Measurements from ENCODE around the gene SCN2B.

SCN2B gene

DNA sequence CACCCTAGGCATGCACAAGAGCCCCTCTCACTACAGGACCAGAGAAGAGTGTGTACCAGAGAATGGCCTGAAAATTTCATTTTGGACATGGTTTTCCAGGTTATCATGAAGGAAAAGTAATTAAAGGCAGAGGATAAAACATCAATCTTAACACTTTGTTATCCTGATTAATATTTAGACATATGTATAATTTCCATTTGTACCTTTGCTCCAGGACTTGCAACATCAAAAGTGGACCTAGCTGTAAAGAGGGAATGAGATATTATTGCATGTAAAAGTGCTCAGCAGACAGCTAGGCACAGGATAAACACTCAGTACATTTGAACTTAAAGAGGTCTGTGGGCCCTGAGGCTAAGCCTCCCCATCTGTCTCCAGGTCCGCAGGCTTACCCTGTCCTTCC is 21.8 kb downstream of the SCN2B start:
- Histone ChIP-seq H3K27ac (no peak overlapping the region), H3K4me3 (ENCODE audit: low read depth in 1 of 2, low read length in 1 of 2) (no peak overlapping the region), H3K9me3 (no peaks in the 10 kb centered on the region), H3K36me3 (no peaks in the 10 kb centered on the region), H3K27me3 (peaks cover 99% of the 10 kb centered on the region), H3K4me1 (ENCODE audit: control insufficient read depth in 1 of 2, insufficient read depth in 1 of 2, low read depth in 1 of 2, low read length in 1 of 2) (peaks cover 0 to 11% of the 10 kb centered on the region in 2 experiments)
- TF ChIP-seq, protein P1, sequence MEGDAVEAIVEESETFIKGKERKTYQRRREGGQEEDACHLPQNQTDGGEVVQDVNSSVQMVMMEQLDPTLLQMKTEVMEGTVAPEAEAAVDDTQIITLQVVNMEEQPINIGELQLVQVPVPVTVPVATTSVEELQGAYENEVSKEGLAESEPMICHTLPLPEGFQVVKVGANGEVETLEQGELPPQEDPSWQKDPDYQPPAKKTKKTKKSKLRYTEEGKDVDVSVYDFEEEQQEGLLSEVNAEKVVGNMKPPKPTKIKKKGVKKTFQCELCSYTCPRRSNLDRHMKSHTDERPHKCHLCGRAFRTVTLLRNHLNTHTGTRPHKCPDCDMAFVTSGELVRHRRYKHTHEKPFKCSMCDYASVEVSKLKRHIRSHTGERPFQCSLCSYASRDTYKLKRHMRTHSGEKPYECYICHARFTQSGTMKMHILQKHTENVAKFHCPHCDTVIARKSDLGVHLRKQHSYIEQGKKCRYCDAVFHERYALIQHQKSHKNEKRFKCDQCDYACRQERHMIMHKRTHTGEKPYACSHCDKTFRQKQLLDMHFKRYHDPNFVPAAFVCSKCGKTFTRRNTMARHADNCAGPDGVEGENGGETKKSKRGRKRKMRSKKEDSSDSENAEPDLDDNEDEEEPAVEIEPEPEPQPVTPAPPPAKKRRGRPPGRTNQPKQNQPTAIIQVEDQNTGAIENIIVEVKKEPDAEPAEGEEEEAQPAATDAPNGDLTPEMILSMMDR (IDR thresholded peaks at IDR 0.05), result no peak

GRCh38 chr11:118153976-118154375 is 22.5 kb downstream of the SCN2B start:
- peaks cover 100% of the 10 kb centered on the region for H3K27me3 ChIP-seq
- H3K4me1 ChIP-seq (ENCODE audit: control insufficient read depth in 1 of 2, insufficient read depth in 1 of 2, low read depth in 1 of 2, low read length in 1 of 2), result peaks cover 0 to 11% of the 10 kb centered on the region in 2 experiments
- no peak overlapping the region for H3K27ac ChIP-seq
- no peaks in the 10 kb centered on the region for H3K9me3 ChIP-seq
- TF ChIP-seq, protein P1 (IDR thresholded peaks at IDR 0.05), result no peak
- H3K4me3 ChIP-seq (ENCODE audit: low read depth in 1 of 2, low read length in 1 of 2), result no peak overlapping the region
- H3K36me3 ChIP-seq, result no peaks in the 10 kb centered on the region

GRCh38 chr11:118153516-118153915 is 22.9 kb downstream of the SCN2B start:
- H3K9me3 ChIP-seq, result no peaks in the 10 kb centered on the region
- TF ChIP-seq, protein P1 (IDR thresholded peaks at IDR 0.05), result no peak
- no peak overlapping the region for H3K27ac ChIP-seq
- H3K4me1 ChIP-seq (ENCODE audit: control insufficient read depth in 1 of 2, insufficient read depth in 1 of 2, low read depth in 1 of 2, low read length in 1 of 2), result peaks cover 0 to 11% of the 10 kb centered on the region in 2 experiments
- H3K4me3 ChIP-seq (ENCODE audit: low read depth in 1 of 2, low read length in 1 of 2), result no peak overlapping the region
- H3K27me3 ChIP-seq, result peaks cover 100% of the 10 kb centered on the region
- H3K36me3 ChIP-seq, result no peaks in the 10 kb centered on the region

DNA sequence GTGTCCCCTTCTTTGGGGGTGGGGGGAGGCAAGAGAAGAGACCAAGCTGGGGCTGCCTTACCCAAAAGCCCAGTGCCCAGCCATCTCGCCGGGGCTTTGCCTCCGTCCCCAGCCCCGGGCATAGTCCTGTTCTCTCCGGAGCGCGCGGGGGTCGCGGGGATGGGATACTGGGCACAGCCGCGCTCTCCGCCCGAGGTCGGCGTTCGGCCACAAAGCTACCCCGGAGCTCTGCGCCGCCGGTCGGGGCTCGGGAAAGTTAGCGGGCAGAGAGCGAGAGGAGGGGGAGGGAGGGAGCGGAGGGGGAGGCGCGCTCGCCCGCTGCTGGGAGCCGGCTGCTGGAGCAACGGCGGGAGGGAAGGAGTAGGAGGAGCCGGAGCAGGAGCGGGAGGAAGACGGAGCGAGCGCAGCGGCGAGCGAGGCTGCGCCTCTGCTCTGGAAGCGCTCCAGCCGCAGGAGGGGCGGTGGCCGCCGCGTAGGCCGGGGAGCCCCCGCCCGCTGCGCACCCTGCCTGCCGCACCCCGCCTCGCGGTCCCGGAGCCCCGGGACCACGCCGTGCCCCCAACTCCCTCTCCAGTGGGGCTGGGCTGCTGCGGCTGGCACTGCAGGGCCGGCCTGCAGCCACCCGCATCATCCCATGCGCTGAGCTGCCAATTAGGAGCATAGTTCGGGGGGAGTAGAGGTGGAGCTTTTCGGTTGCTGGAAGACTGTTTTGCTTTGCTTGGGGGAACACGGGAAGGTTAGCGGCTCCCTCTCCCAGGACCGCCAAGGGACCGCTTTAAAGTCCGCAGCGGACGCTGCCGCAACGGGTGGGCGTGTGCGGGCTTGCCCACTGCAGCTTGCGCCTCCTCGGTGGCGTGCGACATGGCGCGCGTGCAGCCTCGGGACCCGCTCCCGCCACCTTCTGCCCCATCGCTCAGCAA is 23.6 kb downstream of the SCN2B start, which contains the start of gene SCN4B:
TSS of gene SCN4B (minus strand) at position 272 of the 920 bp plus-strand sequence. CDS start at position 122, 150 bp downstream.
- H3K4me1 ChIP-seq (ENCODE audit: control insufficient read depth in 1 of 2, insufficient read depth in 1 of 2, low read depth in 1 of 2, low read length in 1 of 2), result peaks cover 0 to 11% of the 10 kb centered on the region in 2 experiments
- H3K27me3 ChIP-seq, result peaks cover 100% of the 10 kb centered on the region
- H3K27ac ChIP-seq, result no peak within 1 kb of the TSS
- H3K4me3 ChIP-seq (ENCODE audit: low read depth in 1 of 2, low read length in 1 of 2), result no peak within 1 kb of the TSS
- no peaks in the 10 kb centered on the region for H3K9me3 ChIP-seq
- no peaks in the 10 kb centered on the region for H3K36me3 ChIP-seq
- TF ChIP-seq, protein P1 (IDR thresholded peaks at IDR 0.05), result no peak

DNA sequence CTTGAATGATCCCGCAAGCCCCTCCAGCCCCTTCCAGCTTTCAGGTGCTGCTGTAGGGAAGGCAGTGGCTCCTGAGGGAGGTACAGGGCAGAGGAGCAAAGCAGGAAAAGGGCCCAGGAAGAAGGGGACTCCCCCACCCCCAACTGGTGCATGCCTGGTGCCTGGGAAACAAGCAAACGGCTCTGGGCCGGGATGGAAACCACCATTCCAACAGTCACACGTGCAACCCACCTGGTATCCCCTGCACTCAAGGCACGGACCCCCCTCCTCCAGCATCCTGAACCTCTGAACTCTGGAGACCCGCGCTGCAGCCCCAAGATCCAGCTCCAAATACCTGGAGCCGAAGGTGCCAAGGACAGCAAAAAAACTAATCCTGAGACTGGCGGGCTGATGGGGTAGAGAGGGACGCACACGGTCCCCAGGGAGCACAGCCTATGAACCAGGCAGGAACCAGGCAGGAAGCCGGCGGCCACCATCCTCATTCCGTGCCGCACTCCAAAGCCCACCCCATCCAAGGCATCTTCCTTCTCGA is 24.4 kb downstream of the SCN2B start:
- Histone ChIP-seq H3K27me3 (peaks cover 100% of the 10 kb centered on the region), H3K27ac (no peak overlapping the region), H3K36me3 (no peaks in the 10 kb centered on the region), H3K4me1 (ENCODE audit: control insufficient read depth in 1 of 2, insufficient read depth in 1 of 2, low read depth in 1 of 2, low read length in 1 of 2) (peaks cover 0 to 11% of the 10 kb centered on the region in 2 experiments), H3K9me3 (no peaks in the 10 kb centered on the region), H3K4me3 (ENCODE audit: low read depth in 1 of 2, low read length in 1 of 2) (no peak overlapping the region)
- TF ChIP-seq, protein P1 (IDR thresholded peaks at IDR 0.05), result no peak

All from neutrophil (primary cell).